Transverse colon (tissue), 4 donors: ENCODE data around the gene UNCX. TPM values are rescaled to one million over a fixed set of nuclear protein-coding genes. Genes with fewer than 3 reads are reported as not detected.
"Not testable (repeated sequence)": the region's sequence is repeated elsewhere in the genome, so short reads cannot be mapped to it uniquely, and the experiment has no call there.

Experiments
- DNase-seq: peaks from one replicate; pipeline ENCODE4 v3.0.0-alpha.2; 2019
- H3K27ac ChIP-seq, 4 donors: fragments of 200-600 bp; sonication (generic); 2 replicates each; pipeline ENCODE4 v1.5.1; 2016 to 2018; ENCODE audit warnings: inconsistent platforms in 4 of 4
- H3K27me3 ChIP-seq: fragments of 200-600 bp; sonication (generic); 2 replicates; pipeline ENCODE4 v1.5.1; 2017; ENCODE audit warnings: inconsistent platforms
- H3K36me3 ChIP-seq, 4 donors: fragments of 200-600 bp; sonication (generic); 2 replicates each; pipeline ENCODE4 v1.5.1; 2017 to 2019; ENCODE audit warnings: inconsistent platforms in 4 of 4
- H3K4me1 ChIP-seq, 4 donors: fragments of 200-600 bp; sonication (generic); 2 replicates each; pipeline ENCODE4 v1.5.1; 2017 to 2020; ENCODE audit warnings: inconsistent platforms in 4 of 4
- H3K4me3 ChIP-seq, 4 donors: fragments of 200-600 bp; sonication (generic); 1 replicate in 1 of 4; 2 replicates in 3 of 4; pipeline versions ENCODE4 v1.5.1 to v1.6.1; 2017 to 2019; ENCODE audit warnings: inconsistent platforms in 4 of 4
- H3K9me3 ChIP-seq, 2 donors: fragments of 200-600 bp; sonication (generic); 2 replicates each; pipeline ENCODE4 v1.5.1; 2017 to 2019; ENCODE audit warnings: inconsistent platforms in 2 of 2
- CTCF ChIP-seq, 5 experiments: fragments of 200-600 bp in 3 of 5; fragments of 450-650 bp in 2 of 5; sonication (generic) in 3 of 5; IDR thresholded peaks; 1 replicate in 2 of 5; 2 replicates in 3 of 5; pipeline ENCODE4 v1.5.1; 2016 to 2017; ENCODE audit warnings: antibody characterized with exemption in 5 of 5, inconsistent platforms in 3 of 5, mild to moderate bottlenecking in 2 of 5, moderate library complexity in 1 of 5
- EP300 ChIP-seq: sonication (generic); formaldehyde crosslinking; IDR thresholded peaks from one replicate; pipeline ENCODE4 v1.6.1; 2017; ENCODE audit warnings: antibody characterized with exemption, low read depth
- POLR2A ChIP-seq: fragments of 450-650 bp; IDR thresholded peaks from one replicate; pipeline ENCODE4 v1.6.1; 2016; ENCODE audit warnings: antibody characterized with exemption, mild to moderate bottlenecking, moderate library complexity
- POLR2AphosphoS5 ChIP-seq, 3 donors: sonication (generic); formaldehyde crosslinking; IDR thresholded peaks; one replicate each; pipeline ENCODE4 v1.6.1; 2016; ENCODE audit warnings: antibody characterized with exemption in 3 of 3
- WGBS, 2 donors: methylation state at CpG; one replicate each; pipeline ENCODE4 v1.1.5; 2018; ENCODE audit warnings: low coverage in 1 of 2; 5-methylcytosine and 5-hydroxymethylcytosine counted together
- in situ Hi-C, 4 donors: fragments of 200-750 bp; cut with MboI; loops; one replicate each; pipeline versions ENCODE4 v1.15.0 to v1.15.1; 2017; ENCODE audit warnings: low sequenced_read_pairs in 3 of 4, low pct_ligation_motif_present in 1 of 4, low pct_unique_long_range_greater_than_20kb in 1 of 4
- intact Hi-C: fragments of 100-400 bp; cut with DNase I; formaldehyde crosslinking; loops from one replicate; pipeline ENCODE4 v1.15.1; 2023; ENCODE audit warnings: low total_unique reads
- total RNA-seq, 4 donors: library from RNA; depleted of rRNA; stranded (reverse); fragments of >200 nt; gene quantifications; one replicate each; pipeline ENCODE4 v1.1.0, GENCODE V29; 2016

The UNCX gene
- total RNA-seq, 4 donors from 2014 or later = not detected

GRCh38 chr7:1192171-1192676 lies 40.4 kb upstream of the UNCX start:
- in situ Hi-C loops = no loop called here
- TF ChIP-seq EP300 (no peak), POLR2AphosphoS5 (IDR thresholded peaks at IDR 0.05) (no peak), POLR2A (no peak), CTCF (IDR thresholded peaks at IDR 0.05) (no peak)

DNA sequence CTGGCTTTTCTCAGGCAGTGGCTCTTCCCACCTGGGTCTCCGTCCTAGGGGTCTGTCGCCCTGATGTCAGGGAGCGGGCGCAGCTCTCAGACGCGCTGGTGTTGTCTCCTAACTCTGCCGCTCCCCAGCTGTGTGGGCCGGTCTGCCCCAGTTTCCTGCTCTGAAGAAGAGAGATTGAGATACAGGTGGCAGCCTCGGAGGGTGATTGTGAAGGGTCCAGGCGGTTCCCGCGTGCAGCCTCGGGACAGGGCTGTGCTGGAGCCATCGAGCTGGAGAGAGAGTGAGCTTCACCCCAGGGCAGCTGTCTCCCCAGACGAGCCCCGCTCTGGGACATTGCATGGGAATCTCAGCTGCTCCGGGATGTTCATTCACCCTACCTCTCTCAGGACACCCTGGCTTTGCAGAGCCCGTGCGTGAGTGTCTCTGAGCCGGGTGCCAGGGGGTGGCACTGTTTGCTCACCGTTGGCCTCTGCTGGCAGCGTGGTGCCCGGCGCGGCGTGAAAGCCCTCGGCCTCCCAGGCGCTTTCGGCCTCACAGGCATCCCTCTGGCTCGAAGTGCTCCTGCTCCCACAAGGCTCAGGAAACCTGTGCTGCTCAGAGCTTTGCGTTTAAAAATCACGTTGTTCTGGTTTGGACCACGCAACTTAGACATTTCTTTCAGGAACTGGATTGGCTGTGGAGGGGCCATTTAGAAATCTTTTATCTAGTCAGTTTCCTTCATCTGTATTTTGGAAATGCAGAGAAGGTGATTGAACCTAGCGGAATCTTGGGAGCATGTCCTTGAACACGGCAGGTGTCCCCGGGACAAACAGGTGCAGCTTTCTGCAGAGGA lies 38.9 kb upstream of the UNCX start:
- intact Hi-C loops = no loop called here
- Histone ChIP-seq H3K9me3 (no peaks in the 10 kb centered on the region), H3K36me3 (no peaks in the 10 kb centered on the region), H3K4me1 (peaks cover 0 to 6% (median 3%) of the 10 kb centered on the region in 4 donors), H3K27me3 (peaks cover 65% of the 10 kb centered on the region), H3K4me3 (no peak overlapping the region), H3K27ac (no peak overlapping the region)
- TF ChIP-seq CTCF (IDR thresholded peaks at IDR 0.05) (peak in 4 of 5 experiments; percentile 14 to 52 (median 36)), POLR2AphosphoS5 (IDR thresholded peaks at IDR 0.05) (no peak), POLR2A (no peak)
- 37% methylated on average over 36 of the region's 36 CpGs; no CpG with 5 or more reads in 1 of the 2 donors for WGBS, 2 donors
- peak; percentile 41 for DNase-seq
- in situ Hi-C loops = no loop called here

More at GRCh38 chr7:1192171-1192676, 40.4 kb upstream of the UNCX start:
- Histone ChIP-seq H3K27ac (no peak overlapping the region), H3K9me3 (no peaks in the 10 kb centered on the region), H3K4me3 (no peak overlapping the region), H3K36me3 (no peaks in the 10 kb centered on the region), H3K4me1 (no peaks in the 10 kb centered on the region), H3K27me3 (peaks cover 68% of the 10 kb centered on the region)
- WGBS, 2 donors = 45% methylated on average over 15 of the region's 15 CpGs; no CpG with 5 or more reads in 1 of the 2 donors
- no peak for DNase-seq
- intact Hi-C loops = no loop called here

DNA sequence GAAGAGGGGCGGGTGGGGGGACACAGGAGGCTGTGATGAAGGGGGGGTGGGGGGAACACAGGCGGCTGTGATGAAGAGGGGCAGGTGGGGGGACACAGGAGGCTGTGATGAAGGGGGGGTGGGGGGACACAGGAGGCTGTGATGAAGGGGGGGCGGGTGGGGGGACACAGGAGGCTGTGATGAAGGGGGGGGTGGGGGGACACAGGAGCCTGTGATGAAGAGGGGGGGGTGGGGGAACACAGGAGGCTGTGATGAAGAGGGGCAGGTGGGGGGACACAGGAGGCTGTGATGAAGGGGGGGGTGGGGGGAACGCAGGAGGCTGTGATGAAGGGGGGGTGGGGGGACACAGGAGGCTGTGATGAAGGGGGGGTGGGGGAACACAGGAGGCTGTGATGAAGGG lies 36.2 kb upstream of the UNCX start:
- DNase-seq, H3K4me3 ChIP-seq, H3K4me1 ChIP-seq, H3K36me3 ChIP-seq, H3K9me3 ChIP-seq, intact Hi-C loops, H3K27ac ChIP-seq, in situ Hi-C loops: not testable (repeated sequence)
- H3K27me3 ChIP-seq = peaks cover 76% of the 10 kb centered on the region
- no CpG with 5 or more reads among the region's 4 CpGs for WGBS, 2 donors

DNA sequence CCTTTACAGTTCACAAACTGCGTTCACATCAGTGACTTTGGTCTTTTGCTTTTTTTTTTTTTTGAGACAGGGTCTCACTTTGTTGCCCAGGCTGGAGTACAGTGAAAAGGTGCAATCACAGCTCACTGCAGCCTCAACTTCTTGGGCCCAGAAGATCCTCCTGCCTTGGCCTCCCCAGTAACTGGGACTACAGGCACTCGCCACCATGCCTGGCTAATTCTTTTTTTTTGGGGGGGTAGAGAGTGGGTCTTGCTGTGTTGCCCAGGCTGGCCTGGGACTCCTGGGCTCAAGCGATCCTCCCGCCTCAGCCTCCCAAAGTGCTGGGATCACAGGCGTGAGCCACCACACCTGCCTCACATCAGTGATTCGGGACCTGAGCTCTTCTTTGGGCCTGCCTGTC lies 35.7 kb upstream of the UNCX start:
- intact Hi-C loops (no loop called here), in situ Hi-C loops (no loop called here)
- WGBS, 2 donors = 87% methylated on average over 6 of the region's 6 CpGs; no CpG with 5 or more reads in 1 of the 2 donors
- no peaks in the 10 kb centered on the region for H3K9me3 ChIP-seq
- H3K27me3 ChIP-seq = peaks cover 78% of the 10 kb centered on the region
- H3K4me3 ChIP-seq = no peak overlapping the region
- H3K36me3 ChIP-seq = no peaks in the 10 kb centered on the region
- DNase-seq = no peak
- TF ChIP-seq CTCF (IDR thresholded peaks at IDR 0.05) (no peak), EP300 (no peak), POLR2A (no peak), POLR2AphosphoS5 (IDR thresholded peaks at IDR 0.05) (no peak)
- H3K4me1 ChIP-seq = peaks cover 0 to 6% (median 3%) of the 10 kb centered on the region in 4 donors
- H3K27ac ChIP-seq = no peak overlapping the region
